MM.1S (cell line): ENCODE data around the gene ERCC4.

ENCODE experiments used
- DNase-seq: peaks from one replicate; pipeline ENCODE4 v3.0.0-alpha.2; 2015
- H2AFZ ChIP-seq: fragments of 300-600 bp; sonication (generic); 2 replicates; pipeline ENCODE4 v1.6.0; 2016; ENCODE audit warnings: antibody characterized with exemption, low read length
- H3F3A ChIP-seq: fragments of 300-600 bp; sonication (generic); 2 replicates; pipeline ENCODE4 v1.6.1; 2016; ENCODE audit warnings: mild to moderate bottlenecking, antibody characterized with exemption, low read length, moderate library complexity, mixed read lengths; ENCODE audit not compliant: insufficient read depth
- H3K27ac ChIP-seq: fragments of 300-600 bp; sonication (generic); 2 replicates; pipeline ENCODE4 v1.5.1; 2016; ENCODE audit warnings: mild to moderate bottlenecking, low read length
- H3K27me3 ChIP-seq: fragments of 300-600 bp; sonication (generic); replicated peaks from 2 replicates; pipeline ENCODE4 v1.6.0; 2016; ENCODE audit warnings: low read length; ENCODE audit not compliant: insufficient read depth
- H3K36me3 ChIP-seq: fragments of 300-600 bp; sonication (generic); replicated peaks from 2 replicates; pipeline ENCODE4 v1.6.1; 2016; ENCODE audit warnings: mild to moderate bottlenecking, low read length, mixed read lengths; ENCODE audit not compliant: insufficient read depth
- H3K4me1 ChIP-seq: fragments of 300-600 bp; sonication (generic); 2 replicates; pipeline ENCODE4 v1.6.1; 2016; ENCODE audit warnings: low read length, mixed read lengths
- H3K4me2 ChIP-seq: fragments of 300-600 bp; sonication (generic); 2 replicates; pipeline ENCODE4 v1.6.0; 2016; ENCODE audit warnings: low read depth, low read length
- H3K4me3 ChIP-seq: fragments of 300-600 bp; sonication (generic); 2 replicates; pipeline ENCODE4 v1.5.1; 2016; ENCODE audit warnings: low read length, mixed read lengths
- H3K79me2 ChIP-seq: fragments of 300-600 bp; sonication (generic); 2 replicates; pipeline ENCODE4 v1.6.1; 2016; ENCODE audit warnings: mixed run types, low read length, mixed read lengths
- H3K9ac ChIP-seq: fragments of 300-600 bp; sonication (generic); 2 replicates; pipeline ENCODE4 v1.6.1; 2016; ENCODE audit warnings: low read length, mixed read lengths
- H3K9me2 ChIP-seq: fragments of 300-600 bp; sonication (generic); replicated peaks from 2 replicates; pipeline ENCODE4 v1.6.1; 2016; ENCODE audit warnings: mild to moderate bottlenecking, low read length, mixed read lengths; ENCODE audit not compliant: insufficient read depth
- H3K9me3 ChIP-seq: fragments of 300-600 bp; sonication (generic); replicated peaks from 2 replicates; pipeline ENCODE4 v1.6.1; 2016; ENCODE audit warnings: mild to moderate bottlenecking, low read length, mixed read lengths; ENCODE audit not compliant: insufficient read depth
- H4K20me1 ChIP-seq: fragments of 300-600 bp; sonication (generic); 2 replicates; pipeline ENCODE4 v1.6.1; 2016; ENCODE audit warnings: mild to moderate bottlenecking, low read length, moderate library complexity, mixed read lengths; ENCODE audit not compliant: insufficient read depth
- CTCF ChIP-seq: fragments of 300-600 bp; sonication (generic); IDR thresholded peaks from 2 replicates; pipeline ENCODE4 v1.5.1; 2016; ENCODE audit warnings: antibody characterized with exemption, low read length, mixed read lengths
- EZH2 ChIP-seq: fragments of 300-600 bp; sonication (generic); optimal IDR thresholded peaks from 2 replicates; pipeline ENCODE3; 2017; ENCODE audit warnings: low read depth, mild to moderate bottlenecking, antibody characterized with exemption, low read length, mixed read lengths
- EZH2phosphoT487 ChIP-seq: fragments of 300-600 bp; sonication (generic); IDR thresholded peaks from 2 replicates; pipeline ENCODE4 v1.6.1; 2018; ENCODE audit warnings: antibody characterized with exemption, low read length

The ERCC4 gene

GRCh38 chr16:13906168-13907089, 13.5 kb upstream of the ERCC4 start:
- Histone ChIP-seq H4K20me1 (no peaks in the 10 kb centered on the region), H3K4me2 (peak overlapping the region; percentile 27), H3K4me1 (peaks cover 16% of the 10 kb centered on the region), H3K27me3 (no peaks in the 10 kb centered on the region), H3K9ac (no peak overlapping the region), H3K9me2 (no peaks in the 10 kb centered on the region), H3K9me3 (no peaks in the 10 kb centered on the region), H2AFZ (peak overlapping the region; percentile 36), H3K79me2 (no peaks in the 10 kb centered on the region), H3F3A (peaks cover 14% of the 10 kb centered on the region), H3K27ac (no peak overlapping the region), H3K4me3 (no peak overlapping the region), H3K36me3 (no peaks in the 10 kb centered on the region)
- peak; percentile 50 for DNase-seq
- TF ChIP-seq EZH2 (no peak), EZH2phosphoT487 (no peak)

GRCh38 chr16:13907431-13907830, 12.5 kb upstream of the ERCC4 start:
- no peak for DNase-seq

DNA sequence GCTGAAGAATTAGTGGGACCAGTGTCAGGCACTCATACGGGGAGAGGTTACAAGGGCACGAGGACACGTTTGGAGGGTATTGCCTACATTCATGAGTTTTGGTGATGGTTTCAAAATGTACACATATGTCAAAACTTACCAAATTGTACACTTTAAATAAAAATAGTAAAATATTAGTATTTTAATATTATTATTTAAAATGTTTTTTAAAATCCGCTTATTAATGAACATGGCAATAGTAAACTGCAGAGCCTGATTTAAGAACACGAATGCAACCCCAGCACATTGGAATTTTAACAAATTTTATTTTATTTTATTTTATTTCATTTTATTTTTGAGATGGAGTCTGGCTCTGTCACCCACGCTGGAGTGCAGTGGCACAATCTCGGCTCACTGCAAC, 10.9 kb upstream of the ERCC4 start:
- Histone ChIP-seq H3K9ac (no peak overlapping the region), H3F3A (peaks cover 23% of the 10 kb centered on the region), H3K9me2 (no peaks in the 10 kb centered on the region), H4K20me1 (no peaks in the 10 kb centered on the region), H3K4me3 (no peak overlapping the region), H3K4me1 (peaks cover 30% of the 10 kb centered on the region), H2AFZ (no peak overlapping the region), H3K79me2 (no peaks in the 10 kb centered on the region), H3K27me3 (no peaks in the 10 kb centered on the region), H3K27ac (no peak overlapping the region), H3K4me2 (no peak overlapping the region), H3K9me3 (no peaks in the 10 kb centered on the region), H3K36me3 (no peaks in the 10 kb centered on the region)
- DNase-seq: no peak
- TF ChIP-seq CTCF (no peak), EZH2 (no peak), EZH2phosphoT487 (no peak)

More at GRCh38 chr16:13907431-13907830, 12.5 kb upstream of the ERCC4 start:
- no peaks in the 10 kb centered on the region for H3K9me3 ChIP-seq
- H3K9ac ChIP-seq: no peak overlapping the region
- H2AFZ ChIP-seq: no peak overlapping the region
- TF ChIP-seq EZH2phosphoT487: no peak
- no peak for TF ChIP-seq EZH2
- TF ChIP-seq CTCF: no peak
- no peaks in the 10 kb centered on the region for H3K36me3 ChIP-seq
- peaks cover 17% of the 10 kb centered on the region for H3K4me1 ChIP-seq
- no peak overlapping the region for H3K27ac ChIP-seq
- no peaks in the 10 kb centered on the region for H3K79me2 ChIP-seq
- no peaks in the 10 kb centered on the region for H3K9me2 ChIP-seq
- peaks cover 17% of the 10 kb centered on the region for H3F3A ChIP-seq
- H3K27me3 ChIP-seq: no peaks in the 10 kb centered on the region
- H3K4me2 ChIP-seq: no peak overlapping the region
- H3K4me3 ChIP-seq: no peak overlapping the region
- H4K20me1 ChIP-seq: no peaks in the 10 kb centered on the region

DNA sequence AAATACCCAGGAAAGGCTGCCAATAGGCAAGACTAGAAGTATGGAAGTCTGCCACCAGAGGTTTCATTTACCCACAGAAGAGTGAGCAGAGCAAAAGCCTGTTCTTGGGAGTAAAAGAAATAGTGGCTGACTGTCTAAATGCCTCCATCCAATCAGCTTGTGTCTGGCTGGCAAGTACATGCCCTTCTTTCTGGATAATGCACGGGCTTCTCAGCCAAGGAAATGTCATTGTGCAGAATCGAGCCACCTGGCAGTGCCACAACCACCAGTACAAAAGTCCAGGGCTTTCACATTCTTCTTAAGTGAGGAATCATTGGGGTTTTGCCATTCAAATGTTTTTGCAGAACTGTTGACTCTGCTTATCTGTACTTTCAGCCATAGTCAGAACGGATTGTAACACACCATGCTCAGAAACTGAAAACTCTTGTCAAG, 10.1 kb upstream of the ERCC4 start:
- no peaks in the 10 kb centered on the region for H3K36me3 ChIP-seq
- no peaks in the 10 kb centered on the region for H4K20me1 ChIP-seq
- H3K4me1 ChIP-seq: peaks cover 30% of the 10 kb centered on the region
- H3K27ac ChIP-seq: peak overlapping the region; percentile 17; the same call in 1 of the 2 replicates
- H3K9me2 ChIP-seq: no peaks in the 10 kb centered on the region
- H3K4me2 ChIP-seq: peak overlapping the region; percentile 2; the same call in 1 of the 2 replicates
- DNase-seq: peak; percentile 67
- no peak overlapping the region for H3K9ac ChIP-seq
- no peaks in the 10 kb centered on the region for H3K79me2 ChIP-seq
- H3K4me3 ChIP-seq: no peak overlapping the region
- TF ChIP-seq CTCF (no peak), EZH2 (no peak), EZH2phosphoT487 (no peak)
- no peaks in the 10 kb centered on the region for H3K27me3 ChIP-seq
- H2AFZ ChIP-seq: peak overlapping the region; percentile 16; the same call in 1 of the 2 replicates
- H3F3A ChIP-seq: peaks cover 23% of the 10 kb centered on the region
- no peaks in the 10 kb centered on the region for H3K9me3 ChIP-seq
